DMS79 (cell line): ENCODE results near the gene NLK.
A peak's percentile ranks its signal among the peaks of the same experiment; 100 is the strongest.
"Not testable (repeated sequence)": the region's sequence is repeated elsewhere in the genome, so short reads cannot be mapped to it uniquely, and the experiment has no call there.

Experiments
- DNase-seq: peaks from one replicate; lab custom pipeline; 2025; lab: John Stamatoyannopoulos, UW

The NLK gene

DNA sequence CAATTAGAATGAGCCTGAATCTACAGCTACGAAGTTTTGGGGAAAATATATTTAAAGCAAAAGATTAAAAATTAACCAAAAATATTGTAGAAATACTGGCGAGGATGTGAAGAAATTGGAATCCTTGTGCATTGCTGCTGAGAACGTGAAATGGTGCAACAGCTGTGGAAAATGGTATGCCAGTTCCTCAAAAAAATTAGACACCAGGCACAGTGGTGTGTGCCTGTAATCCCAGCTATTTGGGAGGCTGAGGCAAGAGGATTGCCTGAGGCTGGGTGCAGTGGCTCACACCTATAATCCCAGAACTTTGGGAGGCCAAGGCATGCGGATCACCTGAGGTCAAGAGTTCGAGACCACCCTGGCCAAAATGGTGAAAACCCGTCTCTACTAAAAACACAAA lies 156.6 kb downstream of the NLK start:
- no peak for DNase-seq

DNA sequence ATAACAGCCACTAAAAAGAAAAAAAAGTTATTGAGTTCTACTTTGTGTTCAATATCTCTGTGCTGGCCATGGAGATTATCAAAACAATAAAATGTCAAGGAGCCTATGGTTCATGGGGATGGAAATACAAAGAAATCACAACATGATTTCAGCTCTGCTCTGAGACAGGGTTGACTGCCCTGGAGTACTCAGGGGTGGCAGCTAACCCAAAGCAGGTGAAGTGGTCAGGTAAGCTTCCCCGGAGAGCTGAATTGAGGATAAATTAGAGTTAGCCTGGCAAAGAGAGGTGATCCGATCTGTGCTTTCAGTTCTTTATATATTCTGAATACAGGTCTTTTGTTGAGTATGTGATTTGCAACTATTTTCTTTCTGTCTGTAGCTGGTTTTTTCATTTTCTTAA lies 157.3 kb downstream of the NLK start:
- no peak for DNase-seq

DNA sequence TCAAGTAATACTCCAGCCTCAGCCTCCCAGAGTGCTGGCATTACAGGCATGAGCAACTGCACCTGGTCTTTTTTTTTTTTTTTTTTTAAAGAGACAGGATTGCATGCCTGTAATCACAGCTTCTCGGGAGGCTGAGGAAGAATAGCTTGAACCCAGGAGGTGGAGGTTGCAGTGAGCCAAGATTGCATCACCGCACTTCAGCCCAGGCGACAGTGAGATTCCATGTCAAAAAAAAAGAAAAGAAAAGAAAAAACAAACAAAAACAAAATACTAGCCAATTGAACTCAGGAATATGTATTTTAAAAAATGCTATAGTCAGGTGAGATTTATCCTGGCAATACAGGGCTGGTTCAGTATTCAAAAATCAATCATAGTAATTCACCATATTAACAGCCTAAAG lies 158.8 kb downstream of the NLK start:
- DNase-seq, result no peak

DNA sequence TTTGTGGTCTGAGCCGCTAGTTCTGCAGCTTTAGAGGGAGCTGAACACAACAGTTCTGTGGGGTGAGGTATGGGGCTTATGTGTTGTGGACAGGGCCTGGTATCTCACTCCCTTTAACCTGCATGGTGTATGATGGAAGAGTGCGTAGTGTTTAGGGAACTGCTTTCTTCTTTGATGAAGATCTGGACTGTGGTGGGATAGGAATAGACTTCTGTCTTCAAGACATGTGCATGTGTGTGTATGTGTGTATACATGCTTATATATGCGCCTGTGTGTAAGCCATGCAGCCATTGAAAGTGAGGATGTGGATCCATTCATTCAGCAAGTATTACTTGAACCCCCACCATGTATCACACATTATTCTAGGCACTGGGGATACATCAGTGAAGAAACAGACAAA lies 161.8 kb downstream of the NLK start:
- DNase-seq, result no peak

DNA sequence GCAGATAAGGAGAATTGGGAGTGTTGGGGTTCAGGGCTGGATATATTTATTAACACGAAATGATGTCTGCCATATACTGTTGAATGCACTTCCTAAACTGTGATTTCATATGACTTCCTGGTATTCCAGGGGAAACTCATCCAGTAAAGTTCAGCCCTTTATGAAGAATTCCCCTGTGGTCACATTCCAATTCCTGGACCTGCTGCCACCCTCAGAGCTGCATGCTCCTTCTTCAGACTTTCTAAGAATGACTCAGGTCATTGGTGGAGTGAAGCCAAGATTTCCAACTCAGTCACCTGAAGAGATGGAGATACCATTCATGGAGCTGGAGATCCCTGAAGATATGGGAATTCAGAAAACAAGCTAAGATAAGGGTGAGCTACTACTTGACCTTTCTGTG lies 162.3 kb downstream of the NLK start:
- no peak for DNase-seq

DNA sequence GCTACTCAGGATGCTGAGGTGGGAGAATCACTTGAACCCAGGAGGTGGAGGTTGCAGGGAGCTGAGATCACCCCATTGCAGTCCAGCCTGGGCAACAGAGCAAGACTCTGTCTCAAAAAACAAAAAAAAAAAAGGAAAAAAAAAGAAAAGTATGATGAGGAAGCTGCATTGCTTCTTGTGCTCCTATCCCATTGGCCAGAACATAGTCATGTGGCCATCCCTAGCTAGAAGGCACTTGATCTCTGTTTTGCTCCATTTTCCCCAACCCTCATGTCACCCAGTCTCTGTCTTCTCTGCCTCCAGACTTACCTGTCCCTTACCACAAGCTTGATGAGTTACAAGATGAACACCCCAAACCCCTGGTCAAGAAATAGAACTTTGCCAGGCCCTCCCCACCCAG lies 163.8 kb downstream of the NLK start:
- no peak for DNase-seq

DNA sequence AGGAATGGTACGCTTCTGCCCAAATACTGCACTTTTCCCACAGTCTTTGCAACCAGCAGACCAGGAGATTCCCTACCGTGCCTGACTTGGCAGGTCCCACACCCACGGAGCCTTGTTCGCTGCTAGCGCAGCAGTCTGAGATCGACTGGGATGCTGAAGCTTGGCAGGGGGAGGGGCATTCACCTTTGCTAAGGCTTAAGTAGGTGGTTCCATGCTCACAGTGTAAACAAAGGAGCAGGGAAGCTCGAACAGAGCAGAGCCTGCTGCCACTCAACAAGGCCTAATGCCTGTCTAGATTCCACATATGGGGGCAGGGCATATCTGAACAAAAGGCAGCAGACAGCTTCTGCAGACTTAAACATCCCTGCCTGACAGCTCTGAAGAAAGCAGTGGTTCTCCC lies 169.3 kb downstream of the NLK start:
- DNase-seq, result no peak

DNA sequence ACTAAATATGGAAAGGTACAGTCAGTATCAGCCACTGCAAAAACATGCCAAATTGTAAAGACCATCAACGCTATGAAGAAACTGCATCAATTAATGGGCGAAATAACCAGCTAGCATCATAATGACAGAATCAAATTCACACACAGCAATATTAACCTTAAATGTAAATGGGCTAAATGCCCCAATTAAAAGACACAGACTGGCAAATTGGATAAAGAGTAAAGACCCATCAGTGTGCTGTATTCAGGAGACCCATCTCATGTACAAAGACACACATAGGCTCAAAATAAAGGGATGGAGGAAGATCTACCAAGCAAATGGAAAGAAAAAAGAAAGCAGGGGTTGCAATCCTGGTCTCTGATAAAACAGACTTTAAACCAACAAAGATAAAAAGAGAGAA lies 171.1 kb downstream of the NLK start:
- DNase-seq, result not testable (repeated sequence)

DNA sequence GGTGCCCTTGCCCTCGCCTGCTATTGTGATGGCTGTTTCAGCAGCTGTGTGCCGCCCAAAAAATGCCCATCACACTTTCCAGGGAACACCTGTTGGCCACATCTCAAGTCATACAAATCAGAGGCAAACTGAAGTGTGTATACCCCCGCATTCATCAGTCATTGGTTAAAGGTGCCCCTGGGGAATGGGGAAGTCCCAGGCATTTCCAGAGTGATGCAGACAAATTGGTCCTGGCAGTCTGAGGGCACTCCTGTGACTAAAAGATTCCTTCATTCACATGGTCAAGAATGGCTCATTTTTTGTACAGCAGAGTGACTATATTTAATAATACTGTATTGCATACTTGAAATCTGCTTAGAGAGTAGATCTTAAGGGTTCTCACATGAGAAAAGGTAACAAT lies 173.6 kb downstream of the NLK start:
- no peak for DNase-seq

DNA sequence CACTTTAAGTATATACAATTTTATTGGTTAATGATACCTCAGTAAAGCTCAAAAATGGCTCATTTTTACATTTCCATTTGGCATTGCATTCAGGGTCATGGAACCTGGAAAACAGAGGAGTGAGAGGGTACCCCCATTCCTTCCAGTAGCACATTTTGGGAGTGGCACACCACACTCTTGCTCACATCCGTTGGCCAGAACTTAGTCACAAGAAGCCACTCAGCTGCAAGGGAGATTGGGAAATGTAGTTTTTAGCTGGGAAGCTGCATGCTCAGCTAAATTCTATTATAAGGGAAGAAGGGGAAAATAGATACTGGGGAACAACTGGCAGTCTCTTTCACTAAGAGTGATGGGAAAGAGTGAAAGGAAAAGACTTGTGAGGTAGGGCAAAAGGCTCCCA lies 174.1 kb downstream of the NLK start:
- no peak for DNase-seq

DNA sequence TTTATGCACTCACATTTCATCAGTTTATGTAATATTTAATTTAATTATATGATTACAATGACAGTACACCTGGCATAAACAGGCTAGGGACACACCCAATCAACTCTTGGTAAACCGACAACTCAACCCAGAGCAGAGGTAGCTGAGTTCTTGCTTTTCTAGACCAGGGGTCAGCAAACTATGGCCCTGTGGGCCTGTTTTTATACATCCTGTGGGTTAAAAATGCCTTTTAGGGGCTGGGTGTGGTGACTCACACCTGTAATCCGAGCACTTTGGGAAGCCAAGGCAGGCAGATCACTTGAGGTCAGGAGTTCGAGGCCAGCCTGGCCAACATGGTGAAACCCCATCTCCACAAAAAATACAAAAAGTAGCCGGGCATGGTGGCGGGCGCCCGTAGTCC lies 177.3 kb downstream of the NLK start:
- no peak for DNase-seq

DNA sequence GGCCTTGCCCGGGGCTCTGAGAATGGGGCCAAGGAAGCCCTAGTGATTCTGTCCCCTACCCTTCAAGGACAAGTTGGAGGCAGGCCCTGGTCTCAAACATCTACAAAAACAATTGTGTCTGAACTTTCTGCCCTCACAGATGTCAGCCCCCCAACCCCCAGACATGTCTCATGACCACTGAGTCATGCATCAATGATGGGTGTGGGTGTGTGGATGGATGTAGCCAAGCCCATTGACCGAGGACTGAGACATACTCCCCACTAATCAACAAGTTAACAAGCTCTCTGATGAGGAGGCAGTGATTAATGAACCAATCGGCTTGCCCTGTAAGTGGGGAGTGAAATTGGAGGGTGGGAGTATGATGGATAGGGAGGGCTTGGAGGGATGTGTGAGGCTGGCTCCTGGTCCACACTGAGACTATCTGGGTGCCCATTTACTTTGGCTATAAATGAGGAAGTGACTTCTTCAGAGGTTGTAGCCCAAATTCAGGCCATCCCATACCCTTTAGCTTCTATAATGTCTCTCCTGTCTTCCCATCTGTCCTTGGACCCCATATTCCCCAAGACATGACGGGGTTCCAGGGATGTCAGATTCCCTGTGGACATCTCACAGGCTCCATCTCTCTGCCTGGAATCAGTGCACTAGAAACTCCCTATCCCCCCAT lies 179.4 kb downstream of the NLK start:
- DNase-seq, result no peak

DNA sequence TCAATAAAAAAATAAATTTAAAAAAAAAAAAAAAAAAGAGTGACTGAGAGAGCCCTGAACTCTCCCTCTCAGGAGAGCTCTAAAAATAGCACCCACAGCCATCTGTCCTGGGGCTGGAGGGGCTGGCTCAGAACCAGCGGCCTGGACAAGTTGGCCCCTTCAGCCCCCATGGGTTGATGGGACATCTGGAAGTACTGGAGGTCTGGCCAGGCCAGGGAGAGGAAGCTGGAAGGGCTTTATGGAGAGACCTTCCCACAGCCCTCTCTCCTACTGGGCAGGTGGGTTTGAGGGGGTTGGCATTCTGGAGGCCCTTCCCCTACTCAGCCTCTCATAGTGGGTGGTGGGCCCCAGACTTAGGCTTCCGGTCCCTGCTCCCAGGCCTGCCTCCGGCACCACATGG lies 182.8 kb downstream of the NLK start:
- DNase-seq, result no peak

DNA sequence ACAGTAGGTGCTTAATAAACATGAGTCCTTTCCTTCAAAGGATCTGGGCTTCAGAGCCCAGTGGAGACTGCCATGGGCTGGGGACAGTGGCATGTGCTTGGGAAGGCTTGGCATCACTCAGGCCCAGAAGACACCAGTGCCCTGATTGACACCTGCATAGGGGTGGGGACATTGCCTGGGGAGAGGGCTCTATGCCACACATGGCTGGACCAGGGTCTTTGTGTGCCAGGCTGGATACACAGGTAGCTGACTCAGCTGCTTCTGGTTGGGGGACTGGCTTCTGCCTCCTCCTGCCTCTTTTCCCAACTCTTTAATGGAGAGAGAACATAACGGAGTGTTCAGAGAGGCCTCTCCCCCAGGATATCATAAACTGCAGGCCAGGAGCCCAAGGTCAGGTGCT lies 183.4 kb downstream of the NLK start:
- no peak for DNase-seq

DNA sequence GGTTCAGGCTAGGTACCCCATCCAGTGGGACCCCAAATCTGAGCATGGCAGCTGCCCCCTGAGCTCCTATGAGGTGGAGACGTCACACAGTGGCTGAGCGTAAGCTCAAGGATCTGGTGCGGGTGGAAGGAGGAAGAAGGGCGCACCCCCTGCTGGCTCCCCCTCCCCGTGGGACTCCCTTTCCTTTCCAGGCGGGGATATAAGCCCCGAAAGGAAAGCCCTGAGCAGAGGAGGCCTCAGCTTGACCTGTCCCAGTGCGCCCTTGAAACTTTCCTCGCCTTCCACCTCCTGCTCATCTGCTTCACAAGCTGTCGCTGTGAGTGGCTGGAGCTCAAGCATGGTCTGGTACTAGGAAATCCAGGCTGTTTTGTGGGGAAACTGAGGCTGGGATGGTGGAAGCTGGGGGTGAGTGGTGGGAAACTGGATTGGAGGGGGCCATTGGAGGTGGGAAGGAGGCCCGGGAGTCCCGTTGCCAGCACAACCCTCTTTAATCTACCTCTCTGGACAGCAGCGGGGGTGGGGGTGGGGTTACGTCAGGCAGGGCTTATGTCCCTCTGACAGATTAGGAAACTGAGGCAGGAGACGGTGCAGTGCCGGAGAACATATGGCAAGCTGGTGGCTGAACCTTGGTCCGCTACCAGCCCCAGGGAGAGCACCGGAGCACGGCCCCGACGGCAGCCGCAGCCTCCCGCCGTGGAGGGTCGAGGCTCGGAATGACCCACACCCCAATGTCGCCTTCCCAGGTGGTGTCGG lies 184.3 kb downstream of the NLK start:
- DNase-seq, result no peak

DNA sequence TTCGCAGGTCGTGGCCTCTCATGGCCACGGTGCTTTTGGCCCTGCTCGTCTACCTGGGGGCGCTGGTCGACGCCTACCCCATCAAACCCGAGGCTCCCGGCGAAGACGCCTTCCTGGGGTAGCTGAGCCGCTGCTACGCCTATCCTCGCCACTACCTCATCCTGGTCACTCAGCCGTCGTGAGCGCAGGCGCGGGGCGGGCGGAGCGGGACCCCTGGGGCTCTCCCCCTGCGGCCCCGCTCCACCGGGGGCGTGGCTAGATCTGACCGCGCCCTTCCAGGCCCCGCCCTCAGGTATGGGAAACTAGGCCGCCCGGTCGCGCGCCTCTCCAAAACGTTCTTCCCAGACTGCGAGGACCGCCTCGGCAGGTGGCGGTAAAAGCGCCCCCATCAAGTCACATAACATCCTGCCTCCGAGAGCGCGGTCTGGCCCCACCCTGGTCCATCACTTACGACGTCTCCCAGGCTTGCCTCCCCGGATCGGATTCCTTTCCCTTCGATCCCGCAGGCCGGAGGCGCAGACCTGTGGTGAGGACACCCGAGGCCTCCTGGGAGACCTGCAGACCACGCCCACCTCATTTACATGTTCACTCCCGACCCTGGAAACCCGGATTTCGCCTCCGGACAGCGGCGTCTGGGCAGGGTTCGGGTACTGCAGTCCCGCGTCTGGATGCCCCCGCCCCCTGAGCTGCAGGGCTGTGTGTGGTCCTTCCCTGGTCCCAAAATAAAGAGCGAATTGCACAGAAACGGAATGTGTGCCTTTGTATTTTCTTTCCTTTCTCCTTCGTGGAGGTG lies 185.0 kb downstream of the NLK start:
- DNase-seq, result peak; percentile 94

DNA sequence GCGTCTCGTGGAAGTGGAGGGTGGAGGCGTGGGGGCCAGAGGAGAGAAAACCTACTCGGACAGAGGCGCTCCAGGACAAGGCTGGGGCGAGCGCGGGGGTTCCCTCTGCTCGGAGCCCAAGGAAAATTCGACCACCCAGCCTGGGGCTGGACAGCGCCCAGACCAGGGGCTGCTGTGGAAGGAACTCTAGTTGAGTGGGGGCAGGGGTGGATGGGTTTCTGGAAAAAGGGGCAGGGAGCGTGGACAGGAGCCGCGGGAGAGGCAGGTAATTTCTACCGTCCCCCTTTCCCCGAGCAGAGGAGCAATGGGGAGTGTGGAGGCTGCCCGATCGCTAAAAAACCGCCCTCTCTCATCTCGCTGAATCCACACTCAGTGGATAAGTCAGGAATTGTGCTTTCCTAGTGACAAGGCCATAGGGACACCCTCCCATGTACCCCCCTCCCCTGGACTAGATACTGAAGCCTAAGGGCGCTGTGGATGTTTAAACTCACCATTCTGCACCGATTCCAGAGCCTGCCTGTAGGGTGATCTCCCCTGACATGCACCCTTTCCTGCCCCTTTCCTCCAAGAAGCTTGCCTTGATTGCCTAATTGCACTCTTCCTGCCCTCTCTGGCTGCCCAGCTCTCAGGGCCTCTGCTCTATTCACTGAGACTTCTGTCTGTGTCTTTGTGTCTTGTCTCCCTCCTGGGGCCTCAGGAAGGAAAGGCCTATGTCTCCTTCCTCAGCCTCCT lies 185.8 kb downstream of the NLK start:
- no peak for DNase-seq

DNA sequence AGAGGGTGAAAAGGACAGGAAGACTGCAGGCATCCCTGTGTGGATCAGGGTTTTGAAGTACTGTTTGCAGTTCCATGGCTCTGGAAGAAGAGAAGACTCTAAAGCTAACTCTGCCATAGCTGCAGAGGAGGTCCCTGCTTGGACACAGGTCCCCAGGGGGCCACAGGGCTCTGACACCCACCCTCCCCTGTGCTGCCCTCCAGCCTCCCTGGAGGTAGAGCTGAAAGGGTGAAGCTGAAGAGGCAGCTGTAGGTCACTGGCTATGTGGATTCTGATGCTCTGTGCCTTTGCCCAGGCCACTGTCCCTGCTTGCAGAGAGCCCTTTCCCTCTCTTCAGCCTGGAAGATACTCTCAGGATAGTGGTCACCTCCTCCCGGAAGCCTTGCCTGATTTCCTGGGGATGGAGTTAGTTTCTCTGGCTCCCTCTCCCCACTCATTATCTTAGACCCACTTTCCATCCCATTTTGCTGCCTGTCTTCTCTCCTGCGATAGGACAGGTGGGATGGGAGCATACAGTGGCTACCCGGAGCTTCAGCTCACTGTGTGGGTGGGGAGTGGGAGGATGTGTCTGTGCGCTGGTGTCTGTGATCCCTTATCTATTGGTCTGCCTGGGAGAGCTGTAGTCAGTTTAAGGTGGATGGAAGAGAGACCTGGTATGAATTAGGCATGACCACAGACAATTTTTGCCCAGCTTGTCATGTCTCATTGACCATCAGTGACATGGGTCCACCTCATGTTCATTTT lies 186.7 kb downstream of the NLK start:
- DNase-seq, result no peak

DNA sequence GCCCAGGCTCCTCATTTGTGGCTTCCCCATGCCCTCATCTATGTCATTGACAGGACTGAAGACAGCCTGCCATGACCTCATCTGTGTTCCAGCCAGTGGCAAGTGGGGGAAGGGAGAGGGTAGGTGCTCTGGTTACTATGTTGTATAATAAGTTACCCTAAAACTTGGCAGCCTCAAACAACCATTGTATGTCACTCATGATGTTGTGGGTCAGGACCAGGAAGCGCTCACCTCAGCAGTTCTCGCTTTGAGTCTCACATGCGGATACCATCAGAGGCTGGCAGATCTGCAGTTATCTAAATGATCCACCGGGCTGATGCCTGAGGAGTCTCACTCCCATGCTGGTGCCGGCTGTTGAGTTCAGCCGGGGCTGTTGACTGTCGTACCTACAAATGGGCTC lies 187.5 kb downstream of the NLK start:
- DNase-seq, result no peak

DNA sequence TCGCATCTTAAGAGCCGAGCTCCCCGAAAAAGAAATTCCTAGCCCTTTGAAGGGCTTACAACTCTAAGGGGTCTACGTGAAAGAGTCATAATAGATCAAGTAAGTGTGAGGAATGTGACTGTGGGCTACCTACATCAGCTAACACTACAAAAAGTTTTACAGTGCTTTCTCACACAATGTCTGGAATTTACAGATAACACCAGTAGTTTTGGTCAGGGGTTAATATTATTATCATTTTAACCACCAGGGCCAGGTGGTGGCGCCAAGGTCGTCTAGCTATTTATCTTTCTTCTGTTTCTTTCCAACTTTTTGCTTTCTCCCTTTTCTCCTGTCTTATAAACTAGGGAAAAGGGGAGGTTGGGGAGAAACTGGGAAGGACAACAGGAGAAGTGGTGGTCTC lies 188.1 kb downstream of the NLK start:
- not testable (repeated sequence) for DNase-seq

DNA sequence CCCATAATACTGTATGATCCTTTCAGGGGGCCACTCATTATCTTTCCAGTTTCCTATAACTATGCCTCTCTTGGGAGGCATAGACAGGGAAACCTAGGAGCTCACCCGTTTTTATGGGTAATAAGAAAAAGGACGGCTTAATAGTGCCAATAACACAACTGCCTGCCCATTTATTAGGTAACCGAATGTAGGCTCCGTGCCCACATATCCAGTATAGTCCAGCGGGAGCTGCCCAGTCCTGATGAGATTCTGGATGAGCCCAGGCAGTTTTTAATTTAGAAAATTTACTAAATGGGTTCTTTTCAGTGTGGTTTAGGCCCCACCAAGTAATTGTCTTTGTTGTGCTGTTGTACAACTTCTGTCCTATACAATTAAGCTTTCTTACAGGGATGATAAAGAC lies 189.1 kb downstream of the NLK start:
- DNase-seq, result not testable (repeated sequence)
